ENCODE data around the gene HTR1E. TPM values are rescaled to one million over a fixed set of nuclear protein-coding genes. Genes with fewer than 3 reads are reported as not detected.
A peak's percentile ranks its signal among the peaks of the same experiment; 100 is the strongest.

Gene HTR1E
- total RNA-seq, 2 donors from 2014 or later: not detected

- H3K27me3 ChIP-seq (replicated peaks; ENCODE audit: insufficient read depth): no peaks in the 10 kb centered on the region
- TF ChIP-seq CTCF (IDR thresholded peaks at IDR 0.05): no peak
- no peak overlapping the region for H3K27ac ChIP-seq
- H3K36me3 ChIP-seq: no peaks in the 10 kb centered on the region
- H3K4me1 ChIP-seq (ENCODE audit: control insufficient read depth in 1 of 2, low read depth in 2 of 2): no peaks in the 10 kb centered on the region
- DNase-seq (ENCODE audit: low spot score) (no peak), ATAC-seq (ENCODE audit: insufficient number of reproducible peaks, low FRiP score, low read depth) (no peak)
- H3K4me3 ChIP-seq: no peak overlapping the region
- no peaks in the 10 kb centered on the region for H3K9me3 ChIP-seq
Observed at GRCh38 chr6:87016772-87017171, 79.4 kb downstream of the HTR1E start.

- no peaks in the 10 kb centered on the region for H3K36me3 ChIP-seq
- H3K4me3 ChIP-seq: no peak overlapping the region
- H3K9me3 ChIP-seq: no peaks in the 10 kb centered on the region
- no peaks in the 10 kb centered on the region for H3K4me1 ChIP-seq (ENCODE audit: control insufficient read depth in 1 of 2, low read depth in 2 of 2)
- no peak for TF ChIP-seq CTCF (IDR thresholded peaks at IDR 0.05)
- H3K27me3 ChIP-seq (replicated peaks; ENCODE audit: insufficient read depth): no peaks in the 10 kb centered on the region
- DNase-seq (ENCODE audit: low spot score) (no peak), ATAC-seq (ENCODE audit: insufficient number of reproducible peaks, low FRiP score, low read depth) (no peak)
- no peak overlapping the region for H3K27ac ChIP-seq
Observed at GRCh38 chr6:87027021-87027420, 89.7 kb downstream of the HTR1E start.

GRCh38 chr6:87029711-87030314 lies 92.5 kb downstream of the HTR1E start:
- no peaks in the 10 kb centered on the region for H3K4me1 ChIP-seq (ENCODE audit: control insufficient read depth in 1 of 2, low read depth in 2 of 2)
- peak; percentile 32 for TF ChIP-seq CTCF (IDR thresholded peaks at IDR 0.05)
- H3K27me3 ChIP-seq (replicated peaks; ENCODE audit: insufficient read depth): no peaks in the 10 kb centered on the region
- no peak for DNase-seq (ENCODE audit: low spot score)
- no peak overlapping the region for H3K4me3 ChIP-seq
- H3K27ac ChIP-seq: no peak overlapping the region
- ATAC-seq (ENCODE audit: insufficient number of reproducible peaks, low FRiP score, low read depth): no peak
- H3K36me3 ChIP-seq: no peaks in the 10 kb centered on the region
- no peaks in the 10 kb centered on the region for H3K9me3 ChIP-seq

- no peak for TF ChIP-seq CTCF (IDR thresholded peaks at IDR 0.05)
- no peak for ATAC-seq (ENCODE audit: insufficient number of reproducible peaks, low FRiP score, low read depth)
Observed at GRCh38 chr6:87040729-87041128, 103.4 kb downstream of the HTR1E start.

GRCh38 chr6:87045521-87046075 lies 108.3 kb downstream of the HTR1E start:
- ATAC-seq (ENCODE audit: insufficient number of reproducible peaks, low FRiP score, low read depth) (no peak), DNase-seq (ENCODE audit: low spot score) (no peak)
- Histone ChIP-seq H3K27ac (no peak overlapping the region), H3K27me3 (replicated peaks; ENCODE audit: insufficient read depth) (no peaks in the 10 kb centered on the region), H3K36me3 (no peaks in the 10 kb centered on the region), H3K4me1 (ENCODE audit: control insufficient read depth in 1 of 2, low read depth in 2 of 2) (no peaks in the 10 kb centered on the region), H3K9me3 (no peaks in the 10 kb centered on the region), H3K4me3 (no peak overlapping the region)
- TF ChIP-seq CTCF (IDR thresholded peaks at IDR 0.05): no peak

More at GRCh38 chr6:87040729-87041128, 103.4 kb downstream of the HTR1E start:
- H3K4me1 ChIP-seq (ENCODE audit: control insufficient read depth in 1 of 2, low read depth in 2 of 2): no peaks in the 10 kb centered on the region
- no peak for DNase-seq (ENCODE audit: low spot score)
- H3K36me3 ChIP-seq: no peaks in the 10 kb centered on the region
- H3K27ac ChIP-seq: no peak overlapping the region
- no peaks in the 10 kb centered on the region for H3K9me3 ChIP-seq
- no peaks in the 10 kb centered on the region for H3K27me3 ChIP-seq (replicated peaks; ENCODE audit: insufficient read depth)
- no peak overlapping the region for H3K4me3 ChIP-seq

Data from thoracic aorta (tissue), 2 donors.